ENCODE measurements around the gene KNOP1. TPM values are rescaled to one million over a fixed set of nuclear protein-coding genes. Genes with fewer than 3 reads are reported as not detected.
"Not testable (repeated sequence)": the region's sequence is repeated elsewhere in the genome, so short reads cannot be mapped to it uniquely, and the experiment has no call there.

Gene KNOP1
- total RNA-seq, 2 experiments from 2014 or later: 19.7 to 33.2 TPM

GRCh38 chr16:19718624-19718965 is 568 bp upstream of the KNOP1 start:
- Histone ChIP-seq H3K36me3 (ENCODE audit: insufficient read depth, low read length) (peaks cover 15% of the 10 kb centered on the region), H3K27ac (ENCODE audit: low read depth, low read length, poor library complexity, severe bottlenecking) (no peak overlapping the region), H3K4me1 (ENCODE audit: insufficient read depth, low read length, poor library complexity, severe bottlenecking) (peaks cover 19% of the 10 kb centered on the region), H3K9me3 (ENCODE audit: low read length) (no peaks in the 10 kb centered on the region), H3K4me3 (ENCODE audit: low read depth, low read length, poor library complexity, severe bottlenecking) (peak overlapping the region; percentile 88), H4K20me1 (ENCODE audit: insufficient read depth, low read length) (peaks cover 5% of the 10 kb centered on the region), H3K79me2 (ENCODE audit: insufficient read depth, low read depth, low read length) (peaks cover 37% of the 10 kb centered on the region), H3K4me2 (ENCODE audit: low read length) (peak overlapping the region; percentile 75), H2AFZ (ENCODE audit: low read length) (peak overlapping the region; percentile 67), H3K9me2 (ENCODE audit: insufficient read depth, low read length) (no peaks in the 10 kb centered on the region)
- ChIA-PET CTCF (ENCODE audit: unreplicated experiment) (no interaction called here), POLR2A (interaction anchor here (1.0 kb wide), 1 partner anchor 21 kb away, joined by 3 read pairs; no protein-coding TSS in a partner anchor)
- peak; percentile 8 for DNase-seq (ENCODE audit: low spot score)
- intact Hi-C loops (cut with micrococcal nuclease; ENCODE audit: unreplicated experiment): loop anchor here (5.0 kb wide), 1 partner anchor 161 kb away; the partner anchor contains the start of gene VPS35L
- TF ChIP-seq EZH2phosphoT487 (IDR thresholded peaks at IDR 0.05; ENCODE audit: borderline replicate concordance, low read depth, low read length): no peak
- no peak for TF ChIP-seq CTCF (conservative IDR thresholded peaks at IDR 0.05; ENCODE audit: low read length)
- no TSS peak for BruUV-seq (replicated peaks)

GRCh38 chr16:19717314-19717713 is 713 bp downstream of the KNOP1 start:
- H3K9me2 ChIP-seq (ENCODE audit: insufficient read depth, low read length): no peaks in the 10 kb centered on the region
- no peak for TF ChIP-seq EZH2phosphoT487 (IDR thresholded peaks at IDR 0.05; ENCODE audit: borderline replicate concordance, low read depth, low read length)
- no peak for TF ChIP-seq CTCF (conservative IDR thresholded peaks at IDR 0.05; ENCODE audit: low read length)
- peak overlapping the region; percentile 67 for H2AFZ ChIP-seq (ENCODE audit: low read length)
- peak; percentile 11 for DNase-seq (ENCODE audit: low spot score)
- H3K36me3 ChIP-seq (ENCODE audit: insufficient read depth, low read length): peaks cover 28% of the 10 kb centered on the region
- H3K4me2 ChIP-seq (ENCODE audit: low read length): peak overlapping the region; percentile 75
- ChIA-PET POLR2A (no interaction called here), CTCF (ENCODE audit: unreplicated experiment) (no interaction called here)
- H4K20me1 ChIP-seq (ENCODE audit: insufficient read depth, low read length): peaks cover 8% of the 10 kb centered on the region
- H3K9me3 ChIP-seq (ENCODE audit: low read length): no peaks in the 10 kb centered on the region
- peak overlapping the region; percentile 88 for H3K4me3 ChIP-seq (ENCODE audit: low read depth, low read length, poor library complexity, severe bottlenecking)
- peaks cover 43% of the 10 kb centered on the region for H3K79me2 ChIP-seq (ENCODE audit: insufficient read depth, low read depth, low read length)
- no TSS peak for BruUV-seq (replicated peaks)
- peaks cover 19% of the 10 kb centered on the region for H3K4me1 ChIP-seq (ENCODE audit: insufficient read depth, low read length, poor library complexity, severe bottlenecking)
- H3K27ac ChIP-seq (ENCODE audit: low read depth, low read length, poor library complexity, severe bottlenecking): peak overlapping the region; percentile 33
- intact Hi-C loops (cut with micrococcal nuclease; ENCODE audit: unreplicated experiment): loop anchor here (5.0 kb wide), 1 partner anchor 160 kb away; the partner anchor contains the start of gene VPS35L

- peaks cover 19% of the 10 kb centered on the region for H3K4me1 ChIP-seq (ENCODE audit: insufficient read depth, low read length, poor library complexity, severe bottlenecking)
- H2AFZ ChIP-seq (ENCODE audit: low read length); BruUV-seq (replicated peaks); H3K27ac ChIP-seq (ENCODE audit: low read depth, low read length, poor library complexity, severe bottlenecking); DNase-seq (ENCODE audit: low spot score); H3K9me2 ChIP-seq (ENCODE audit: insufficient read depth, low read length); H3K9me3 ChIP-seq (ENCODE audit: low read length); CTCF ChIA-PET (ENCODE audit: unreplicated experiment); POLR2A ChIA-PET: not testable (repeated sequence)
- H3K79me2 ChIP-seq (ENCODE audit: insufficient read depth, low read depth, low read length): peaks cover 43% of the 10 kb centered on the region
- H4K20me1 ChIP-seq (ENCODE audit: insufficient read depth, low read length): peaks cover 14% of the 10 kb centered on the region
- peak overlapping the region; percentile 75 for H3K4me2 ChIP-seq (ENCODE audit: low read length)
- H3K4me3 ChIP-seq (ENCODE audit: low read depth, low read length, poor library complexity, severe bottlenecking): peak overlapping the region; percentile 88
- intact Hi-C loops (cut with micrococcal nuclease; ENCODE audit: unreplicated experiment): loop anchor here (5.0 kb wide), 1 partner anchor 159 kb away; the partner anchor contains the start of gene VPS35L
- H3K36me3 ChIP-seq (ENCODE audit: insufficient read depth, low read length): peaks cover 34% of the 10 kb centered on the region
These were observed 1.3 kb downstream of the KNOP1 start for GRCh38 chr16:19716728-19717127.

Measured in OCI-LY7 (cell line).